ENCODE measurements around the gene HLA-DRB1.
"Not testable (repeated sequence)": the region's sequence is repeated elsewhere in the genome, so short reads cannot be mapped to it uniquely, and the experiment has no call there.

HLA-DRB1 gene

GRCh38 chr6:32558426-32559057 lies 31.1 kb downstream of the HLA-DRB1 start:
- DNase-seq (ENCODE audit: low read depth), result no peak

GRCh38 chr6:32554116-32554965 lies 35.3 kb downstream of the HLA-DRB1 start:
- DNase-seq (ENCODE audit: low read depth), result no peak

GRCh38 chr6:32553037-32553742 lies 36.5 kb downstream of the HLA-DRB1 start:
- DNase-seq (ENCODE audit: low read depth), result no peak

GRCh38 chr6:32551410-32551809 lies 38.2 kb downstream of the HLA-DRB1 start:
- DNase-seq (ENCODE audit: low read depth), result no peak

- DNase-seq (ENCODE audit: low read depth), result no peak
Measured at GRCh38 chr6:32539839-32540238, 49.8 kb downstream of the HLA-DRB1 start.

GRCh38 chr6:32530431-32530793 lies 59.2 kb downstream of the HLA-DRB1 start:
- not testable (repeated sequence) for DNase-seq (ENCODE audit: low read depth)

- peak; percentile 1 for DNase-seq (ENCODE audit: low read depth)
Measured at GRCh38 chr6:32529697-32530430, 59.8 kb downstream of the HLA-DRB1 start, which contains the start of gene HLA-DRB5. Gene HLA-DRB5 (minus strand): TSS chr6:32530287. CDS start chr6:32530224, 63 bp downstream.

Measured in stimulated activated CD8-positive, alpha-beta memory T cell treated with anti-CD3 and anti-CD28 coated beads, Interleukin-12 subunit alpha, Interleukin-12 subunit beta, amount 100 ng/mL, for 1 hour (primary cell).